Mesenchymal stem cell (in vitro differentiated cells and primary cell): Measurements from ENCODE around the gene SETDB2.

Source experiments
- DNase-seq: peaks from one replicate; pipeline ENCODE4 v3.0.0-alpha.2; 2013
- H2AFZ ChIP-seq: one replicate; pipeline ENCODE4 v1.6.1; 2013; ENCODE audit warnings: low read depth, mild to moderate bottlenecking, control low read depth, inconsistent platforms, low read length, moderate library complexity
- H2AK5ac ChIP-seq: 2 replicates; pipeline ENCODE4 v1.6.1; 2013; ENCODE audit warnings: low read length, moderate library complexity, mild to moderate bottlenecking, inconsistent platforms; ENCODE audit not compliant: severe bottlenecking
- H2BK120ac ChIP-seq: one replicate; pipeline ENCODE4 v1.6.1; 2013; ENCODE audit warnings: low read depth, mild to moderate bottlenecking, inconsistent platforms, low read length, moderate library complexity
- H2BK12ac ChIP-seq, 2 experiments: one replicate each; pipeline ENCODE4 v1.6.1; 2013; ENCODE audit warnings: inconsistent platforms in 2 of 2, low read length in 2 of 2, mild to moderate bottlenecking in 2 of 2, moderate library complexity in 2 of 2, control low read depth in 1 of 2
- H2BK15ac ChIP-seq: one replicate; pipeline ENCODE4 v1.6.1; 2013; ENCODE audit warnings: mild to moderate bottlenecking, low read depth, inconsistent platforms; ENCODE audit not compliant: poor library complexity, severe bottlenecking
- H2BK5ac ChIP-seq: 2 replicates; pipeline ENCODE4 v1.6.1; 2013; ENCODE audit warnings: low read depth, mild to moderate bottlenecking, low read length, control low read depth, inconsistent platforms; ENCODE audit not compliant: poor library complexity, severe bottlenecking
- H3K14ac ChIP-seq, 2 experiments: one replicate each; pipeline ENCODE4 v1.6.1; 2013; ENCODE audit warnings: inconsistent platforms in 2 of 2, low read length in 2 of 2, control low read depth in 1 of 2, mild to moderate bottlenecking in 1 of 2, moderate library complexity in 1 of 2
- H3K18ac ChIP-seq, 2 experiments: one replicate each; pipeline ENCODE4 v1.6.1; 2013; ENCODE audit warnings: inconsistent platforms in 2 of 2, low read length in 2 of 2, control low read depth in 1 of 2, low read depth in 1 of 2, mild to moderate bottlenecking in 1 of 2
- H3K23ac ChIP-seq, 2 experiments: one replicate each; pipeline ENCODE4 v1.6.1; 2013; ENCODE audit warnings: inconsistent platforms in 2 of 2, low read length in 2 of 2, mild to moderate bottlenecking in 2 of 2, moderate library complexity in 2 of 2, control low read depth in 1 of 2
- H3K27ac ChIP-seq: 2 replicates; pipeline ENCODE4 v1.5.1; 2013; ENCODE audit warnings: mild to moderate bottlenecking, moderate library complexity, low read length, control low read depth, inconsistent platforms; ENCODE audit not compliant: poor library complexity, severe bottlenecking
- H3K27me3 ChIP-seq, 2 experiments: 2 replicates each; pipeline versions ENCODE4 v1.6.1 to v1.7.0; 2013; ENCODE audit warnings: low read length in 2 of 2, mild to moderate bottlenecking in 2 of 2, moderate library complexity in 2 of 2, control low read depth in 1 of 2, inconsistent platforms in 1 of 2; ENCODE audit not compliant: control insufficient read depth in 1 of 2, insufficient read depth in 1 of 2
- H3K36me3 ChIP-seq, 2 experiments: 2 replicates each; pipeline versions ENCODE4 v1.6.1 to v1.7.0; 2013; ENCODE audit warnings: low read length in 2 of 2, control low read depth in 1 of 2, inconsistent platforms in 1 of 2, low read depth in 1 of 2, mild to moderate bottlenecking in 1 of 2; ENCODE audit not compliant: insufficient read depth in 2 of 2, control insufficient read depth in 1 of 2
- H3K4ac ChIP-seq, 2 experiments: one replicate each; pipeline ENCODE4 v1.6.1; 2013; ENCODE audit warnings: inconsistent platforms in 2 of 2, low read length in 2 of 2, mild to moderate bottlenecking in 2 of 2, moderate library complexity in 2 of 2, control low read depth in 1 of 2, low read depth in 1 of 2
- H3K4me1 ChIP-seq: 2 replicates; pipeline ENCODE4 v1.6.1; 2013; ENCODE audit warnings: low read depth, low read length, control low read depth; ENCODE audit not compliant: control insufficient read depth, insufficient read depth
- H3K4me2 ChIP-seq: 2 replicates; pipeline ENCODE4 v1.6.1; 2013; ENCODE audit warnings: low read length, mild to moderate bottlenecking, inconsistent platforms; ENCODE audit not compliant: poor library complexity, severe bottlenecking
- H3K4me3 ChIP-seq, 2 experiments: 2 replicates each; pipeline versions ENCODE4 v1.5.1 to v1.7.0; 2013; ENCODE audit warnings: low read length in 2 of 2, mild to moderate bottlenecking in 2 of 2, control low read depth in 1 of 2, low read depth in 1 of 2; ENCODE audit not compliant: insufficient read depth in 1 of 2
- H3K79me1 ChIP-seq: replicated peaks from 2 replicates; pipeline ENCODE4 v1.6.1; 2013; ENCODE audit warnings: mild to moderate bottlenecking, control low read depth, low read length, inconsistent platforms; ENCODE audit not compliant: poor library complexity, severe bottlenecking
- H3K9ac ChIP-seq: 2 replicates; pipeline ENCODE4 v1.7.0; 2013; ENCODE audit warnings: mild to moderate bottlenecking, low read length, moderate library complexity
- H3K9me3 ChIP-seq: 2 replicates; pipeline ENCODE4 v1.7.0; 2013; ENCODE audit warnings: mild to moderate bottlenecking, low read length; ENCODE audit not compliant: control insufficient read depth
- H4K8ac ChIP-seq: one replicate; pipeline ENCODE4 v1.6.1; 2013; ENCODE audit warnings: inconsistent platforms, mild to moderate bottlenecking, low read length, moderate library complexity
- H4K91ac ChIP-seq: one replicate; pipeline ENCODE4 v1.6.1; 2013; ENCODE audit warnings: mild to moderate bottlenecking, low read length, inconsistent platforms
- WGBS: methylation state at CpG from one replicate; pipeline ENCODE4 v1.1.7; 2013; ENCODE audit warnings: mixed read lengths; 5-methylcytosine and 5-hydroxymethylcytosine counted together

The SETDB2 gene

GRCh38 chr13:49455007-49455398 lies 10.9 kb downstream of the SETDB2 start:
- Histone ChIP-seq H3K4me1 (no peaks in the 10 kb centered on the region), H3K23ac (no peak overlapping the region), H3K9me3 (no peaks in the 10 kb centered on the region), H2BK12ac (no peak overlapping the region), H3K79me1 (no peaks in the 10 kb centered on the region), H3K4me3 (no peak overlapping the region), H2BK5ac (no peak overlapping the region), H3K4ac (no peak overlapping the region), H2AFZ (no peak overlapping the region), H3K14ac (no peak overlapping the region), H3K27ac (no peak overlapping the region), H2AK5ac (no peak overlapping the region), H3K4me2 (no peak overlapping the region), H3K9ac (peak overlapping the region; percentile 54), H3K36me3 (peaks cover 0 to 13% of the 10 kb centered on the region in 2 experiments), H2BK120ac (no peak overlapping the region), H4K8ac (no peak overlapping the region), H3K27me3 (no peaks in the 10 kb centered on the region), H3K18ac (no peak overlapping the region), H2BK15ac (no peak overlapping the region), H4K91ac (no peak overlapping the region)
- no peak for DNase-seq

GRCh38 chr13:49456156-49456555 lies 12.1 kb downstream of the SETDB2 start:
- no peaks in the 10 kb centered on the region for H3K27me3 ChIP-seq
- no peak overlapping the region for H3K27ac ChIP-seq
- no peak overlapping the region for H3K4me2 ChIP-seq
- DNase-seq: no peak
- no peak overlapping the region for H3K18ac ChIP-seq
- no peaks in the 10 kb centered on the region for H3K4me1 ChIP-seq
- no peak overlapping the region for H3K9ac ChIP-seq
- H3K4ac ChIP-seq: no peak overlapping the region
- no CpG with 5 or more reads among the region's 1 CpG for WGBS
- no peak overlapping the region for H3K14ac ChIP-seq
- no peak overlapping the region for H2BK15ac ChIP-seq
- H3K4me3 ChIP-seq: no peak overlapping the region
- no peak overlapping the region for H4K8ac ChIP-seq
- no peak overlapping the region for H2BK12ac ChIP-seq
- H2BK120ac ChIP-seq: no peak overlapping the region
- H4K91ac ChIP-seq: no peak overlapping the region
- H3K9me3 ChIP-seq: no peaks in the 10 kb centered on the region
- no peak overlapping the region for H2BK5ac ChIP-seq
- H3K36me3 ChIP-seq: peaks cover 0 to 25% of the 10 kb centered on the region in 2 experiments
- H3K23ac ChIP-seq: no peak overlapping the region
- H2AFZ ChIP-seq: no peak overlapping the region
- H3K79me1 ChIP-seq: no peaks in the 10 kb centered on the region
- no peak overlapping the region for H2AK5ac ChIP-seq

DNA sequence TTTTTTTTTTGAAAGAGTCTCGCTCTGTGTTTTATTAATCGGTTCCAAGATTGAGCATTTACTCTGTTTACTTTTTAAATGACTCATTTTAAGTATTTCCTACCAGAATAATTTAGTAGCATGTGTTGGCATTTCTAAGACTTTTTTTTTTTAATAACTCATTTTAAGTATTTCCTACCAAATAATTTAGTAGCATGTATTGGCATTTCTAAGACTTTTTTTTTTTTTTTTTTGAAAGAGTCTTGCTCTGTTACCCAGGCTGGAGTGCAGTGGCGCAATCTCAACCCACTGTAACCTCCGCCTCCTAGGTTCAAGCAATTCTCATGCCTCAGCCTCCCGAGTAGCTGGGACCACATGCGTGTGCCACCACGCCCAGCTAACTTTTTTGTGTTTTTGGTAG lies 13.1 kb downstream of the SETDB2 start:
- Histone ChIP-seq H3K36me3 (peaks cover 3 to 31% of the 10 kb centered on the region in 2 experiments), H4K8ac (no peak overlapping the region), H2BK5ac (no peak overlapping the region), H3K23ac (no peak overlapping the region), H3K27me3 (no peaks in the 10 kb centered on the region), H4K91ac (no peak overlapping the region), H3K4me3 (no peak overlapping the region), H3K18ac (no peak overlapping the region), H3K4me2 (no peak overlapping the region), H2BK12ac (peak overlapping the region in 1 of 2 experiments; percentile 3), H3K4me1 (no peaks in the 10 kb centered on the region), H3K79me1 (no peaks in the 10 kb centered on the region), H2BK15ac (no peak overlapping the region), H2AK5ac (no peak overlapping the region), H3K27ac (no peak overlapping the region), H2BK120ac (no peak overlapping the region), H2AFZ (no peak overlapping the region), H3K4ac (no peak overlapping the region), H3K14ac (no peak overlapping the region), H3K9ac (no peak overlapping the region), H3K9me3 (peaks cover 5% of the 10 kb centered on the region)
- 85% methylated on average over 4 of the region's 7 CpGs for WGBS
- peak; percentile 24 for DNase-seq

DNA sequence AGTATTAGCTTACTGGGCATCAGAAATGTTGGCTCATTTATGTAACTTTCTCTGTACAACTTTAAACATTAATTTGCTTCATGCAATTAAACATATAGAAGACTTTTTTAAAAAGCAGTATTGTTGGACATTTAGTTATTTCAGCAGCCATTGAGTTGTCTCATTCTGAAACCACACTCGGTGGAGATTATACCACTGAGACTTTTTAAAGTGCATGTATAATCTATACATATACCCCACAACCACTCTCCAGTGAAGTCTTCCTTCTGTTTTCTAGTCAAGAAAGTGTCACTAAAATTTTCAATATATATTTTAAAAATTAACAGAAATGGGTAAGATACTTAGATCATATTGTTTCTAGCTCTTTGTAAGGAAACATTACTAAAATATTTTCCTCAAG lies 15.5 kb downstream of the SETDB2 start:
- Histone ChIP-seq H3K27me3 (no peaks in the 10 kb centered on the region), H3K14ac (no peak overlapping the region), H3K4me1 (no peaks in the 10 kb centered on the region), H3K4me3 (no peak overlapping the region), H3K9me3 (peaks cover 19% of the 10 kb centered on the region), H4K8ac (no peak overlapping the region), H3K27ac (no peak overlapping the region), H3K23ac (no peak overlapping the region), H3K36me3 (peaks cover 11 to 49% of the 10 kb centered on the region in 2 experiments), H3K4me2 (no peak overlapping the region), H2BK15ac (no peak overlapping the region), H2AFZ (no peak overlapping the region), H2BK12ac (no peak overlapping the region), H2AK5ac (no peak overlapping the region), H3K9ac (no peak overlapping the region), H3K4ac (no peak overlapping the region), H3K79me1 (no peaks in the 10 kb centered on the region), H4K91ac (no peak overlapping the region), H2BK5ac (no peak overlapping the region), H2BK120ac (no peak overlapping the region), H3K18ac (no peak overlapping the region)
- no peak for DNase-seq
- WGBS: no CpG with 5 or more reads among the region's 1 CpG
